ENCODE results near the gene NUDT5. TPM values are rescaled to one million over a fixed set of nuclear protein-coding genes. Genes with fewer than 3 reads are reported as not detected.

NUDT5 gene
- total and polyA plus RNA-seq, 2 of the 13 experiments (the other 11 are each of a cell fraction or from before 2014, with no cell fraction given): 79.6 to 134 TPM

DNA sequence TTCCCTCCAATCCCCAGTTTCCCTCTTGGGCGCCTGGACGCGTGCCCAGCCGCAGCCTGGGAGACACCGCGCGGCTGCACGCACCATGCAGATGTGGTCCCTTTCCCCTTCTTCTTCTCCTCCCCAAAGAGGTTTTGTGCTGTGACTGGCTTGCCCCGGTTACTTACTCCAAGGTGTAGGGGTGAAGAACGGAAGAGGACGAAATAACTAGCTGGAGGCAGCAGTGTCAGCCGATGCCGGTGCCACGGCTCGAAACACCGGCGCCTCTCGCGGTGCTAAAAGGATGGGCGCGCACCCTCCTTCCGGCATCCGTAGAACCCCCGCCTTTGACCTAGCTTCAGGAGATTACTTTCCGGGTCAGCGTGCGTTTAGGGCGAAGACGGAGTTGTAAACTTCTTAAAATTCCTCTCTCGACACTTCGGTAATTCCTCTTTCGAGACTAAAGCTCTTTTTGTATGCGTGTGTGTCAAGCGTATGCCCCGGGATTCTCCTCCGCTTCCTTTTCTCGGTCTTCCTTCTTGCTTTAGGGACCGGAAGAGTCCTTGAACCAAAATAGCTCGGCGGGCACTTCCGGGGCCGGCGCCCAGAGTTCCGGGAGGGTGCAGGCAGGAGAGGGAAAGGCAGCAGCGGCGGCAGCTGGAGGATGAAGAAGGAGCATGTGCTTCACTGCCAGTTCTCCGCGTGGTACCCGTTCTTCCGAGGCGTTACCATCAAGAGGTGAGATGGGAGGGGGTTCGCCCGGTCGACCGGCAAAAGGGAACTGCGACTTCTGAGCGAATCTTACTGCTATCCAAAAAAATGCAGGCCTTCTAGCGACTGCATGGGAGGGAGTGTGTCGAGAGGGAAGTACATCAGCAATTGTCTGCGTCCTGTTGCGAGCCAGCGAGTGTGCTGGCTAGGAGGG lies at the start of gene NUDT5, which contains the start of gene CDC123 (continued):
- TF ChIP-seq ZNF883 (CRISPR knock-in tag; IDR thresholded peaks at IDR 0.05; ENCODE audit: not compliant biosample characterization) (no peak), MIER2 (CRISPR knock-in tag; IDR thresholded peaks at IDR 0.05) (no peak; the same call in 1 of the 2 replicates), ZBTB3 (CRISPR knock-in tag; IDR thresholded peaks at IDR 0.05; ENCODE audit: borderline replicate concordance, low read depth) (no peak), ZNF557 (CRISPR knock-in tag; IDR thresholded peaks at IDR 0.05) (no peak), CAMTA2 (CRISPR knock-in tag; IDR thresholded peaks at IDR 0.05; ENCODE audit: borderline replicate concordance) (no peak), GPN1 (CRISPR knock-in tag; IDR thresholded peaks at IDR 0.05; ENCODE audit: borderline replicate concordance) (no peak; the same call in 1 of the 2 replicates), ZNF501 (CRISPR knock-in tag; IDR thresholded peaks at IDR 0.05) (peak; percentile 92), ZNF607 (CRISPR knock-in tag; IDR thresholded peaks at IDR 0.05; ENCODE audit: borderline replicate concordance) (peak; percentile 87; the same call in 1 of the 2 replicates), ZMYM3 (CRISPR knock-in tag; IDR thresholded peaks at IDR 0.05) (peak; percentile 29; the same call in 1 of the 2 replicates), HIC2 (CRISPR knock-in tag; IDR thresholded peaks at IDR 0.05; ENCODE audit: low read depth) (no peak), KLF13 (CRISPR knock-in tag; IDR thresholded peaks at IDR 0.05) (peak; percentile 68; the same call in 1 of the 2 replicates)
- TF ChIP-seq, protein P1, sequence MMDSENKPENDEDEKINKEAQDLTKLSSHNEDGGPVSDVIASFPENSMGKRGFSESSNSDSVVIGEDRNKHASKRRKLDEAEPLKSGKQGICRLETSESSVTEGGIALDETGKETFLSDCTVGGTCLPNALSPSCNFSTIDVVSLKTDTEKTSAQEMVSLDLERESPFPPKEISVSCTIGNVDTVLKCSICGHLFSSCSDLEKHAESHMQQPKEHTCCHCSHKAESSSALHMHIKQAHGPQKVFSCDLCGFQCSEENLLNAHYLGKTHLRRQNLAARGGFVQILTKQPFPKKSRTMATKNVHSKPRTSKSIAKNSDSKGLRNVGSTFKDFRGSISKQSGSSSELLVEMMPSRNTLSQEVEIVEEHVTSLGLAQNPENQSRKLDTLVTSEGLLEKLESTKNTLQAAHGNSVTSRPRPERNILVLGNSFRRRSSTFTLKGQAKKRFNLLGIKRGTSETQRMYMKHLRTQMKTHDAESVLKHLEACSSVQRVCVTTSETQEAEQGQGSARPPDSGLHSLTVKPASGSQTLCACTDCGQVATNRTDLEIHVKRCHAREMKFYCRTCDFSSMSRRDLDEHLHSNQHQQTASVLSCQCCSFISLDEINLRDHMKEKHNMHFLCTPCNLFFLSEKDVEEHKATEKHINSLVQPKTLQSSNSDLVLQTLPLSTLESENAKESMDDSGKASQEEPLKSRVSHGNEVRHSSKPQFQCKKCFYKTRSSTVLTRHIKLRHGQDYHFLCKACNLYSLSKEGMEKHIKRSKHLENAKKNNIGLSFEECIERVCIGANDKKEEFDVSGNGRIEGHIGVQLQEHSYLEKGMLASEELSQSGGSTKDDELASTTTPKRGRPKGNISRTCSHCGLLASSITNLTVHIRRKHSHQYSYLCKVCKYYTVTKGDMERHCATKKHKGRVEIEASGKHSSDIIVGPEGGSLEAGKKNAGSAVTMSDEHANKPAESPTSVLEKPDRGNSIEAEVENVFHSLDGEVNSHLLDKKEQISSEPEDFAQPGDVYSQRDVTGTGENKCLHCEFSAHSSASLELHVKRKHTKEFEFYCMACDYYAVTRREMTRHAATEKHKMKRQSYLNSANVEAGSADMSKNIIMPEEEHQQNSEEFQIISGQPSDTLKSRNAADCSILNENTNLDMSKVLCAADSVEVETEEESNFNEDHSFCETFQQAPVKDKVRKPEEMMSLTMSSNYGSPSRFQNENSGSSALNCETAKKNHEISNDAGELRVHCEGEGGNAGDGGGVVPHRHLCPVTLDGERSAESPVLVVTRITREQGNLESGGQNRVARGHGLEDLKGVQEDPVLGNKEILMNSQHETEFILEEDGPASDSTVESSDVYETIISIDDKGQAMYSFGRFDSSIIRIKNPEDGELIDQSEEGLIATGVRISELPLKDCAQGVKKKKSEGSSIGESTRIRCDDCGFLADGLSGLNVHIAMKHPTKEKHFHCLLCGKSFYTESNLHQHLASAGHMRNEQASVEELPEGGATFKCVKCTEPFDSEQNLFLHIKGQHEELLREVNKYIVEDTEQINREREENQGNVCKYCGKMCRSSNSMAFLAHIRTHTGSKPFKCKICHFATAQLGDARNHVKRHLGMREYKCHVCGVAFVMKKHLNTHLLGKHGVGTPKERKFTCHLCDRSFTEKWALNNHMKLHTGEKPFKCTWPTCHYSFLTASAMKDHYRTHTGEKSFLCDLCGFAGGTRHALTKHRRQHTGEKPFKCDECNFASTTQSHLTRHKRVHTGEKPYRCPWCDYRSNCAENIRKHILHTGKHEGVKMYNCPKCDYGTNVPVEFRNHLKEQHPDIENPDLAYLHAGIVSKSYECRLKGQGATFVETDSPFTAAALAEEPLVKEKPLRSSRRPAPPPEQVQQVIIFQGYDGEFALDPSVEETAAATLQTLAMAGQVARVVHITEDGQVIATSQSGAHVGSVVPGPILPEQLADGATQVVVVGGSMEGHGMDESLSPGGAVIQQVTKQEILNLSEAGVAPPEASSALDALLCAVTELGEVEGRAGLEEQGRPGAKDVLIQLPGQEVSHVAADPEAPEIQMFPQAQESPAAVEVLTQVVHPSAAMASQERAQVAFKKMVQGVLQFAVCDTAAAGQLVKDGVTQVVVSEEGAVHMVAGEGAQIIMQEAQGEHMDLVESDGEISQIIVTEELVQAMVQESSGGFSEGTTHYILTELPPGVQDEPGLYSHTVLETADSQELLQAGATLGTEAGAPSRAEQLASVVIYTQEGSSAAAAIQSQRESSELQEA (CRISPR knock-in tag; IDR thresholded peaks at IDR 0.05; ENCODE audit: not compliant biosample characterization): peak; percentile 24
- TF ChIP-seq, protein P2, sequence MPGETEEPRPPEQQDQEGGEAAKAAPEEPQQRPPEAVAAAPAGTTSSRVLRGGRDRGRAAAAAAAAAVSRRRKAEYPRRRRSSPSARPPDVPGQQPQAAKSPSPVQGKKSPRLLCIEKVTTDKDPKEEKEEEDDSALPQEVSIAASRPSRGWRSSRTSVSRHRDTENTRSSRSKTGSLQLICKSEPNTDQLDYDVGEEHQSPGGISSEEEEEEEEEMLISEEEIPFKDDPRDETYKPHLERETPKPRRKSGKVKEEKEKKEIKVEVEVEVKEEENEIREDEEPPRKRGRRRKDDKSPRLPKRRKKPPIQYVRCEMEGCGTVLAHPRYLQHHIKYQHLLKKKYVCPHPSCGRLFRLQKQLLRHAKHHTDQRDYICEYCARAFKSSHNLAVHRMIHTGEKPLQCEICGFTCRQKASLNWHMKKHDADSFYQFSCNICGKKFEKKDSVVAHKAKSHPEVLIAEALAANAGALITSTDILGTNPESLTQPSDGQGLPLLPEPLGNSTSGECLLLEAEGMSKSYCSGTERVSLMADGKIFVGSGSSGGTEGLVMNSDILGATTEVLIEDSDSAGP (CRISPR knock-in tag; IDR thresholded peaks at IDR 0.05; ENCODE audit: borderline replicate concordance): peak; percentile 77
- TF ChIP-seq, protein P3, sequence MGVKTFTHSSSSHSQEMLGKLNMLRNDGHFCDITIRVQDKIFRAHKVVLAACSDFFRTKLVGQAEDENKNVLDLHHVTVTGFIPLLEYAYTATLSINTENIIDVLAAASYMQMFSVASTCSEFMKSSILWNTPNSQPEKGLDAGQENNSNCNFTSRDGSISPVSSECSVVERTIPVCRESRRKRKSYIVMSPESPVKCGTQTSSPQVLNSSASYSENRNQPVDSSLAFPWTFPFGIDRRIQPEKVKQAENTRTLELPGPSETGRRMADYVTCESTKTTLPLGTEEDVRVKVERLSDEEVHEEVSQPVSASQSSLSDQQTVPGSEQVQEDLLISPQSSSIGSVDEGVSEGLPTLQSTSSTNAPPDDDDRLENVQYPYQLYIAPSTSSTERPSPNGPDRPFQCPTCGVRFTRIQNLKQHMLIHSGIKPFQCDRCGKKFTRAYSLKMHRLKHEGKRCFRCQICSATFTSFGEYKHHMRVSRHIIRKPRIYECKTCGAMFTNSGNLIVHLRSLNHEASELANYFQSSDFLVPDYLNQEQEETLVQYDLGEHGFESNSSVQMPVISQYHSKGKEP (CRISPR knock-in tag; IDR thresholded peaks at IDR 0.05): peak; percentile 28; the same call in 1 of the 2 replicates

All from HepG2 (cell line).